HG02973 (cell line): ENCODE data around the gene CPNE2.

Experiments used
- ATAC-seq: cut with Tn5 transposase; IDR thresholded peaks from one replicate; pipeline ENCODE4 v1.9.1; 2021; ENCODE audit warnings: moderate library complexity; ENCODE audit not compliant: unreplicated experiment

CPNE2 gene

DNA sequence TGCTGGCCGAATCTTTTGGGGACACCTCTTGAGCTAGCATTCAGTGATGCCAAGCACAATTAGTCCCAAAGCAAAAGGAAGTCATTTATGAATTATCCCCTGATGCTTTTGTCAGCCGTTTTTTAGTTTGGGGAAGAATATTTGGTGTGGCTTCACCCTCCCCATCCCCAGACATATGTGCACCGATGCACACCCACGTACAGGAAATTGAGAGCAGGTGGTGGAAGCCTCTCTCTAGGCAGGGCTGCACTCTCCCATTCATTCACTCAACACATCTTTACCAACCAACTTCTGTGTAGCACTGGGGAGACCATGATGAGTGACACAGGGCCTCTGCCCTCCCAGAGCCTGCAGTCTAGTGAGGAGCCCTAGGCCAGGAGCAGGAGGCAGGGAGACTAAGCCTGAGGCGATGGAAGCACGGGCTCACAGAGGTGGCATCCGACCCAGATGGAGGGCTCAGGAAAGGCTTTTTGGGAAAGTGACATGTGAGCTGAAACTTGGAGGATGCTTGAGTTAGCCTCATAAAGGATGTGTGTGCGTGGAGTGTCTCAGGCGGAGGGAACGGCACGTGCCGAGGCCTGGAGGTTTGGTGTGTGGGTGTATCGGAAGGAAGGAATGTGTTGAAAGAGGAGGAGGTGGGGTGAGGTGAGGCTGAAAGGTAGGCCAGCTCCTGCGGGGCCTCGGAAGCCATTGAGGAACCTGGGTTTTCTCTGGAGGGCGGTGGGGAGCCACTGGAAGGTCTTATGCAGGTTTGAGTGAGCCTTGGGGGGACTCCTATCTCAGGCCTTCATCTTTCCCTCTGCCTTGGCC lies 49.6 kb downstream of the CPNE2 start:
- no peak for ATAC-seq

DNA sequence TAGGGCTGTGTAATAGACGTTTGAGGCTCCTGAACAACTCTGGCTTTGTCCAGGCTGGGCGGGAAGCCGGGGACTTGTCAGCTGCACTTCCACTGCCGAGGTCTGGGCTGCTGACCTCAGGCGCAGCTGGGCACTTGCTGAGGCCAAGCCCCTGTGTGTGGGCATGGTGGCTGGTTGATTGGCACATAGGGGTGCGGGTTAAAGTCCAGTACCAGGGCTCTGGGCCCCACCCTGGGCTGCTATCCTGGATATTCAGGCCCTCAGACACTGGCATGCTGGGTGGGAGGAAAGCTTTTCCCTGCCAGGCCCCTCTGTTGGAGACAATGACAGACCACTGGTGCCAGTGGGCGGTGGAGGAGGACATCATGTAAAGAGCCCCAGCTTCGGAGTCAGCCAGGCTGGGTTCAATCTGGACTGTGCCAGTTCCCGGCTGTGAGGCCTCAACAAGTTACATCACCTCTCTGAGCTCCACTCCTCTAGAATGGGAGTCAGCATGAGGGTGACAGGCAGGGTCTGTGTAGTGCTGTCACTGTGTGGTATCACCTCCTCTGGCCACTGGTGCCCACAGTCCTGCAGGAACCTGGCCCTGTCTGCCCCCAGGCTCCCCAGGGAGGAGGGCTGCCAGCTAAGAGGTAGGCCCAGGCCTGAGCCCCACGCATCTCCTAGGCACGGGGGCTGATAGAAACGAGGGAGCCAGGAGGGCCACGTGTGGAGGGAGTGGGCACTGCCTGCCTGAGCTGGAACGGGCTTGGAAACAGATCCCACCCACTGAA lies 51.0 kb downstream of the CPNE2 start:
- no peak for ATAC-seq

DNA sequence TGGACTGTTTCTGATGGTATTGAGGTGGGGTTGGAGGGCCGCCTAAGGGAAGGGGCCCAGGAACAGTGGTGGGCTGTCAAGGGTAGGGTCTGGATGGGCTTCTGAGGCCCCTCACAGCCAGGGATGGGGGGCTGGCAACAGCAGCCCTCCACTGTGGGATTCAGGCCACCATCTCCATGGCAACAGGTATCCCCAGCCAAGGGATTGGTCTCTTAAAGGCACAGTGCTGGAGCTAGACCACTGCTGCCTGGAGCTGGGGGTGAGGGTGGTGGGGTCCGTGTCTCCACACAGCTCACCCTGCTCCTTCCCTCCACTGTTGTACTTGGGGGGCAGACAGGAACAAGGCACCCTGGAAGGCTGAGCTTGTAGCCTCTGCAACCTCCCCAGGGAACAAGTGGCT lies 51.6 kb downstream of the CPNE2 start:
- no peak for ATAC-seq

DNA sequence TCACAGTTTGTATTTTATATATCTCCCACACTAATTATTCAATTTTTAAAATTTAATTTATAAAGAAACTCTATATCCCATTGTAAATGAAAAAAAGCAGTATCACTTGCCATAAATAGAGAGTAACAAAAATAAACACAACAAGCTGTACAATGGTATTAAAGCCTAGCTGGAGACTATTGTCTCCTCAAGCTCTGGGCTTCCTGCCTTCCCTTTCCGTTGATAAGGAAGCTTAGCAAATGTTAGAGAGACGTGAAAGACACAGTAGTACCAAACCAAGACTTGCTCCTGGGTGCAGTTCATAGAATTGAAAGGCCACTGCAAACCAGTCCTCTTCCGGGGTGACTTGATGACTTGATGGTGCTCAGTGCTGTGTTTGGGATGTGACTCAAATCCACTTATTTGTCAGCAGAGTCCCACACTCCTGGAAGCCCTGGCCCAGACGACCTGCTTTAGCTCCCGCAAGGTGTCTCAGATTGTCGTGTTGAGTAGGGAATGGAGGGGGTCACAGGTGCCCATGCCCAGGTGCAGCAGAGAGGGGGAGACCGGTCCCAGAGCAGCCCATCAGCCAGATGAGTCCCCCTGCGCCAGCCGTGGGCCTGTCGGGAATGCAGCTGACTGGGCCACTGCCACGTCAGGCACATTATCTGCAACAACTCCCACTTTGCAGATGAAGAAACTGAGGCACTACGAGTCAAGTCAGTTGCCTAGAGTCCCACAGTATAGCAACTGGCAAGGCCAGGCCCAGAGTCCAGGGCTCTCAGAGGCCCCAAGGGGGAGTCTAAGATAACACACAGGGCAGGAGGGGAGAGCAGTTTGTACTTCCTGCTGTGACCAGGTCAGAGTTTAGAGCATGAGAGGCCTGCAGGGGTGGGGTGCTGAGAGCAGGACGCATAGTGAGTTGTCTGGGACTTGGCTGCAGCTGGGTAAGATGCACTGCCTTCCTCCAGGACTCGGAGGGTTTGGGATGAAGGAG lies 53.0 kb downstream of the CPNE2 start:
- no peak for ATAC-seq

DNA sequence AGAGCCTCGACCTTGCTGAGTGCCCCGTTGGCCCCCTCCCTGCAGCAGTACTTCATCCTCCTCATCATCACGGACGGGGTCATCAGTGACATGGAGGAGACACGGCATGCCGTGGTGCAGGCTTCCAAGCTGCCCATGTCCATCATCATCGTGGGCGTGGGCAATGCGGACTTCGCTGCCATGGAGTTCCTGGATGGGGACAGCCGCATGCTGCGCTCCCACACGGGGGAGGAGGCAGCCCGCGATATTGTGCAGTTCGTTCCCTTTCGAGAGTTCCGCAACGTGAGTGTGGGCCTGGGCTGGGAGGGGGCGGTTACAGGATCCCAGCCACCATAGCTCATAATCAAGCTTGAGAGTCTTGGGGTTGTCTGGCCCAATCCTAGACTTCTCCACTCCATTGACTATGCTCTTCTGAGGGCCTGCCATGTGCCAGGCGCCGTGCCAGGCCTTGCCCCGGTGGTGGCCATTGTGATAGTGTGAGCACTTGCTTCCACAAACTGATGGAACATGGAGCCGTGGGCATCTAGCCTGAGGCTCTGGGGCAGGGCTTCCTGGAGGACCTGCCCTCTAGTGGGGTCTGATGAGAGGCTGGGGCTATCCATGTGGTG lies 53.8 kb downstream of the CPNE2 start:
- ATAC-seq: no peak

DNA sequence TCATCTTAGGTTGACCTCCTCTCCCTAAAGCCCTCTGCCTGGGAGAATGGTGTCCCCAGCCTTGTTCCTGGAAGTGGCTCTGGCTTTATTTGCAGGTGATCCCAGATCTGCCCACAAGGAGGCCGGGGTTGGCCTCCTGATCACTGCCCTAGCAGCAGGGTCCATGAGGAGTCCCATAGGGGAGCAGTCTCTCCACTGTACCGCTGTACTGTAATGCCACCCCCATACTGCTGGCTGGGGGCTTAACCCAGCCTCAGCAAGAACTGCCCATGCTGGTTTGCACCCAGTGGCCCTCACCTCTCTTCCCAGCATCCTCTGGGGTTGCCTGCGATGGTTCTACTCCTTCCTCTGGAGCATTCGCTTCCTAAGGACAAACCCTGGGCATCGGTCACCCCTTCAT lies 54.4 kb downstream of the CPNE2 start:
- ATAC-seq: no peak

DNA sequence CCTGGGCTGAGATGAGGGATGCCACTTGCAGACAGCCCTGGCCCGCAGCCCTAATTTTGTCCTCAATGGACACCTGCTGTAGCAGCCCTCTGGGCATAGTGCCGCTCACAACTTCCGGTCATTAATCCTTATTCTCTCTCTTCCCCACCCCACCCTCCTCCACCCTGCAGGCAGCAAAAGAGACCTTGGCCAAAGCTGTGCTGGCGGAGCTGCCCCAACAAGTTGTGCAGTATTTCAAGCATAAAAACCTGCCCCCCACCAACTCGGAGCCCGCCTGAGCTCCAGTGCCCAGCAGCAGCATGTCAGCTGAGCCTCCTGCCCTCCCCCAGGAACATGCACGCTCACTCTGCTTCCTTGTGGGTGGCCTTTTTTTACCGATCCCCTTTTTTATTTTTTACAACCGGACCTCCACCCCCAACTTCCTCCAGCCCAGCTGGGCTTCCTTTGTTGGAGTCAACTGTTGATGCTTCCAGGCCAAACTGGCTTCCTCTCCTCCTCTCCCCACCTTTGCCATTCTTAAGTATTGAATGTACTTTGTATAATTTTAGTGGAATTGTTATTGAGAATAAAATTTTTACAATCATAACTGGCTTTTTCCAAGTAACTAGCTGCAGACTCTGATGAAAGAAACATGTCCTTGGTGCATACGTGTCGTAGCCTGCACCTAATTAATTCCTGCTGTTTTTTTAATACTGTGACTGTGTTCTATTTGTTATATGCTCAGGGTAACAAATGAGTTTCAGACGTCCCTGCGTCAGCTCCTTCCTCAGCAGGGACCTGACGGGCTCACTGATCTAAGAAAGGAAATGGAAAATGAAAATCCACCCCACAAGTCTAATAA lies 55.2 kb downstream of the CPNE2 start:
- ATAC-seq: no peak

DNA sequence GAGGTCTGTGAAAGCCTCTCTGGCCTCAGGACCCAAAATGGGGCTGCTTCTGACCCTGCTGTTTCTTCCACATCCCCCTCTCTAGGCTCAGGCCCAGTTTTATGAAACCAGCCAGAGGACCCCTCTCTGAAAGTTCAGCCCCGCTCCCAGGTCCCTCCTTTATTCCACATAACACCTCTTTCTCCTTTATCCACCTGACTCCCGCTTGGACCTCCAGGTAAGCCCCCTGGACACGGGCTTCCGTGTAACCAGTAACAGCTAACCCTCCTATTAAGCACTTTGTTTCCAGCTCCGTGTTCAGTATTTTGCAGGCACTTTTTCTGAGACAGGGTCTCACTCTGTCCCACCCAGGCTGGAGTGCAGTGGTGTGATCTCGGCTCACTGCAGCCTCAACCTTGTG lies 56.1 kb downstream of the CPNE2 start:
- no peak for ATAC-seq

DNA sequence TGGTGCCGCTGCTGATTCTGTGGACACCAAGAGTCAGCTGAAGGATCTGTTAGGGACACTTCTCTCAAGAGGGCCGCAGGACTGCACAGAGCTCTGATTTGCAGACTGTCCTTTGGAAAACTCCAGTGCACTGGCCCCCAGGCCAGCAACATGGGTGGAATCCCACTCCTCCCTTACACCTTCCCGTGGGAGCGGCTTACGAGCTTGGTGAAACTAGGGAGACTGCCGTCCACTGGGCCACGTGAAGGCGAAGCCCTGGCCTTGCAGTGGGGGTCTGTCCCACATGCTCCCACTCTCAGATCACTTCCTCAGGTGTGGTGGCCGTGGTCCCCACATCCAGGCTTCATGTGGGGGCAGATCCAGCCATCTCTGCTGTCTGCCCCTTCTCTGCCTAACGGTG lies 57.0 kb downstream of the CPNE2 start:
- no peak for ATAC-seq

DNA sequence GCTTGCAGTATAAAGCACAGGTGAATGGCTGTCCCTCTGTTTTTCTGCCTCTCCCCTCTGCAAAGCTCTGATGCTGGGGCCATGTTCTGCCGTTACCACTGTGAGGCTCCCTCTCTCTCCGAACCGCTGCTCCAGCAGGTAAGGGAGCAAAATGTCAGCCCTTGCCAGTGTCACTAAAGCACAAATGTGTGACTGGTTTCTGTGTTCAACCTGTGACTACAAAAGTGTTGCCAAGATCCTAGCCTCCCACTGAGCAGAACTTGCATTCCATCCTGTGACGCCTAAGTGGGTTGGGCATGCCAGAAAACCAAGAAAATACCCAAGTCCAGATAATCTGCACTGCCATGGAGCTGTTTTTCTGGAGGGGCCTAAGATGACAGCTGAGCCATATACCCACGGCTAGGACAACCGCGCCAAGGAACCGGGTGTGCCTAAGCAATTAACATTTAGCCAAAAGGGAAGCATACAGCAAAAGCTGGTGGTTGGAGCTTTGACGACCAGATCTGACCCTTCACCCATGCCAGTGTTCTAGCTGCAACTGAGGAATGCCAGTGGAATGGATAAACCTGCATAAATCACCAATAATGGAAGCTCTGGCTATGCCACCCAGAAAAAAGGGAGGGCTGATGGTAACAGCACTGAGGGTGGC lies 58.4 kb downstream of the CPNE2 start:
- no peak for ATAC-seq

DNA sequence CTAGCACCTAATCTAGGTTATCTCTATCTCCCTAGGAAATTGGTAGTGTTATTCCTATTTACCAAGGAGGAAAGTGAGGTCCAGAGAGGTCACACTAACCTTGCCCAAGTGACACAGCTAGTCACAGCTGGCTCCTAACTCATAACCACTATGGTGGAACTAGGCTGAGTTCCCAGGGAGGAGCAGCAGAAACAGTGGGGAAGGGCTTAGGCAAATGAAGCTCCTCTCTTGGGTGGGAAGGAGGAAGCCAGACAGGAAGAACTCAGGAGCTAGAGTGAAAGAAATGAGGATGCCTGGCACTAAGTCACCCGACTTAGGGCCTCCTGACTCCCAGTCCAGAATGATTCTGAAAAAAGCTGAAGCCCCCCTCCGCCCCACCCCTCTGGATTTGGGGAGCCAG lies 59.0 kb downstream of the CPNE2 start:
- no peak for ATAC-seq

DNA sequence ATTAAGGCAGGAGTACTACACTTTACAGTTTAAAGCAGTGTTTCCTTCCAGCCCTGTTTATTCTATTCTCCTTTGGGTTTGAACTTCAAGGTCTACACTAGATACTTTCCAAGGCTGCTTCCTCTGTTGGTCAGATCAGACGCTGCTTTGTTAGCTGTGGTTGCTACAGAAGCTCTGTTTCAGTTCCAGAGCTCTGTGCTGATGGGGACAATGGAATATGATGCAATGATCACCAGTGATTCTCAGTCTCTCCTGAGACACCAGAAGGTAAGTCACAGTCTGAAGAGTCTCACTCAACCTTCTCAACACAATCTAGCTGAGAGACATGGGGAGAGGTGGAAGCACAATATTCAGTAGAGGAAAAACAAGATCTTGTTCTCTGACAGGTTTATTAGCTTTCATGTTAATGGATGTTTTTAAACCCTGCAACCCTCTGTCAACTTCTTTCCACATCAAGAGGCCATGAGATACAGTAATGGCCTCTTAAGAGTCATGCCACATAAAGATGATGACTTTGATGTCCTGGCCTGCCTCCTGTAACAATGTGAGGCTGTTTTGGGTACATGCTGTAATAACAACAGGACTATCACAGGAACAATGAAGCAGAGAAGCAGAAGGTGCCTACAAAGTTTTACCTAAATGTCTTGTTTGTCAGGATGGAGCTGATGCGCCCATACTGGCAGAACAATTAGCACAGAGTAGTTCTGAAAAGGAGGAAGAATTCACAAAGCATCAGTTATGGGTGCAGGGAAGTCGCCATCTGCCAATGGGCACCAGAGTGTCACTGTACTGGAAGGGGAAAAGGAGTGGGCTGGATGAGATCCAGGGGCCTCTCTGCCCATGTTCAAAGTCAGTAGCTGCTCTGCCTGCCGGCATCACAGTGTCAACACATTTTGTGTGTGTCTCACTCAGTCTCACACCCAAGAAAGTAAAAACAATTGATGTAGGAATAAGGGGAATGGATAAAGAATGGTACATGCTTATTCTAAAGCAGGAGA lies 60.0 kb downstream of the CPNE2 start:
- ATAC-seq: no peak

DNA sequence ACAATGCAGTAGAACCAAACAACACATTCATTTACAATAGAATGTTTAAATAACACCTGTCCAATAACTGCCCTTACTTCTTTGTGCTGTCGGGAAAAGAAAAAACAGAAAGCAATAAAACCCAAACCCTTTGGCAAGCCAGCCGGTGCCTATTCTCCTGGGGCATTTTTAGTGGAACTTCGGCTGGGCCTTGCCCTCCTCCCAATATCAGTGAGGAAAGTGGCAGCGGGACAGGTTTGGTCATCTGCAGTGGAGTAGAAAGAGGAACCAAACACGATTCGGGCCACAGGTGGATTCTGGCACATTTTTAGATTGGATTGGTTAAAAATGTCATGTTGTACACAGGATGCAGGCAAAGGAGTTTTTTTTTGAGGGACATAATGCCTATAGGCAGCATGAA lies 61.5 kb downstream of the CPNE2 start:
- ATAC-seq: no peak

DNA sequence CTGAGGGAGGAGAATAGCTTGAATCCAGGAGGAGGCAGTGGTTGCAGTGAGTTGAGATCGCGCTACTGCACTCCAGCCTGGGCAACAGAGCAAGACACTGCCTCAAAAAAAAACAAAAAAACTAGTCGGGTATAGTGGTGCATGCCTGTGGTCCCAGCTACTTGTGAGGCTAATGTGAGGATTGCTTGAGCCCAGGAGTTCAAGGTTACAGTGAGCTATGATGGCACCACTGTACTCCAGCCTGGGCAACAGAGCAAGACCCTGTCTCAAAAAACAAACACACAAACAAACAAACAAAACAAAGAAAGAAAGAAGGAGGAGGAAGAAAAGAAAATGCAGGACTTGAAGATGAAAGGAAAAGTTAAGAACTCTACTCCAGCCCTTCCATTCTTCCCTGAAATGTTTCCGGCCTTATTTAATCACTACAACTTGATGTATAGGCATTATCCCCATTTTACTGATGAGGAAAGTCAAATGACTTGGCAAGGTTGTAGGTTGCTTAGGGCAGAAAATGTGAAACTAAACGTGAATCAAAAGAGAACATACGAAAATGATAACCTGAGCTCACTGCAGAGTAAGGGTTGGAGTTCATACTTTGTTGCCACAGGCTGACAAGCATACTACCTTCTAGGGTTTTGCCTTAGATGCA lies 63.4 kb downstream of the CPNE2 start:
- no peak for ATAC-seq

DNA sequence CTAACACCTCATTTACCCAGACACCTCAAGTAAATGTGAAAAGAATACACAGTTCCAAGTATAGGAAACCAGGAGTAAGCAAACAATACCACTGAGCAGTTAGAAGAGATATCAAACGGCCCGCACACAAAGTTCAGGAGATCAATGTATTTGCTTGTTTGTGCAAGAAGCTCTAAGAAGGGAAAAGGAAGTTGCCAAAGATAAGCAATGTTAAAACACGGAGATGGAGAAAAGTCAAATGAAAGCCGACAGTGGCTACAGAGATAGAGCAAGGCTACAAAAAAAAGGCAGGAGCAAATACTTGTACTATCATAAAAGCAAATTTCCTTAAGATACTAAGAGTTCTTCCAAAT lies 63.9 kb downstream of the CPNE2 start:
- ATAC-seq: no peak

DNA sequence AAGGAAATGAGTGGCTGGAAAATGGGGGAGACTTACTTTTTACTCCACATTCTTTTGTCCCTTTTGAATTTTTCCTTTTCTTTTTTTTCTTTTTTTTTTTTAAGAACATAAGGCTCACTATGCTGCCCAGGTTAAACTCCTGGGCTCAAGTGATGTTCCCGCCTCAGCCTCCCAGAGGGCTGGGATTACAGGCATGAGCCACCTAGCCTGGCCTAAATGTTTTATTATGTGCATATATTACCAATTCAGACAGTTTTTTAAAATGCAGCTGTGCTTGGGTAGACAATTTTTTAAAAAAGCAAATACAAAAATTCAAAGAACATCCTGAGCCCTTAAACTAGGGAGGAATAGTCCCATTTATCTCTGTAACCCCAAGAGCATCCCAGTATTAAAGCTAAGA lies 65.2 kb downstream of the CPNE2 start:
- ATAC-seq: no peak

DNA sequence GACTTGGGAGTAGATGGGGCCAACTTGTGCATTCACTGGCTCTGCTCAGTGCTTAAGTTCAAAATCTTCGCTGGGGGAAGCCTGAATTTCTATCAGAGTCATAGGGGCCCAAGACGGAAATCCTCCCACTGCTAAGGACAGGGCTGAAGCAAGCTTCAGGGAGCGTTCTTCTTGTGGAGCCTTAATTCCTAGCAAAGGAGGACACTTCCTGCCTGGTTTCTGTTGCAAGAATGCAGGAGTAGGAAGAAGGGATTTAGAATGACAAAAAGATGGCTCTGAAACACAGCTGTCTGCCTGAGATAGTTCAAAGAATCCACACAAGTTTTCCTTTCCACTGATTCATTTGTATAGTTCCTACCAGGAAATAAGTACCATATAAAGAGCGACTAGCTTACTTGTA lies 67.1 kb downstream of the CPNE2 start:
- no peak for ATAC-seq

DNA sequence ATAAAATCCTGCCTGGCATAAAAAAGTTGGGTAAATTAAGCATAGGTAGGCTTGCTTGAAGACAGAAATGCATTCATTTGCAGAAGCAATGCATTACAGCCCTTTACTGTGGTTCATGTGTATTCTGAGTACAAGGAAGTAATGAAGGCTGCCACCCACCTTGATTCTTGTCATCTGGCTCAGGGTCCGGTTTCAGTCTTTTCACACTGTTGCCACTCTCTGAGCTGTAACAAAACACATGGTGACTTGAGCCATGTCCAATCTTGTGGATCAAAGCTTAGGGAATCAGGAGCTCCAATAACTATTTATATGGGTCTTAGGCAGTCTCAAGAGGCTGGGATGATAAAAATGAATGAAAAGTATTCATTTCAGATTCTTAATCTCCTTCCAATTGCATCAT lies 71.5 kb downstream of the CPNE2 start:
- ATAC-seq: no peak
